Colonic mucosa (tissue), 4 donors: Measurements from ENCODE around the gene C17orf50. TPM values are rescaled to one million over a fixed set of nuclear protein-coding genes. Genes with fewer than 3 reads are reported as not detected.

Experiments used
- DNase-seq: peaks from one replicate; pipeline ENCODE4 v3.0.0-alpha.2; 2020
- H3K27ac ChIP-seq: fragments of 200-600 bp; one replicate; pipeline ENCODE4 v1.8.0; 2021
- H3K27me3 ChIP-seq: fragments of 200-600 bp; one replicate; pipeline ENCODE4 v1.8.0; 2021
- H3K36me3 ChIP-seq: fragments of 200-600 bp; one replicate; pipeline ENCODE4 v1.8.0; 2021
- H3K4me1 ChIP-seq: fragments of 200-600 bp; one replicate; pipeline ENCODE4 v1.8.0; 2021; ENCODE audit warnings: mild to moderate bottlenecking
- H3K4me3 ChIP-seq: fragments of 200-600 bp; one replicate; pipeline ENCODE4 v1.8.0; 2021
- H3K9ac ChIP-seq, 2 donors: one replicate each; pipeline ENCODE4 v1.7.0; 2013; ENCODE audit warnings: control low read depth in 2 of 2, low read depth in 2 of 2, low read length in 2 of 2
- H3K9me3 ChIP-seq: fragments of 200-600 bp; one replicate; pipeline ENCODE4 v1.8.0; 2021
- CTCF ChIP-seq: fragments of 200-600 bp; IDR thresholded peaks from one replicate; pipeline ENCODE4 v1.8.0; 2022; ENCODE audit warnings: antibody characterized with exemption, mild to moderate bottlenecking
- intact Hi-C: fragments of 100-400 bp; cut with DNase I; formaldehyde crosslinking; loops from one replicate; pipeline ENCODE4 v1.14.1; 2022
- total RNA-seq, 2 donors: library from RNA; stranded (reverse); fragmentation: NEBNext Ultra II Directional in 1 of 2; extraction: Animal tissue kit (Norgen Biotek cat#: 25700) in 1 of 2; gene quantifications; one replicate each; pipeline ENCODE4 v1.2.1, GENCODE V29; 2021
- donor health status: healthy.
- donor health status: DM: no; HTN: no; CAD: no.
- donor health status: DM: no; HTN: no; CAD: no.

C17orf50 gene
- total RNA-seq, 2 donors from 2014 or later = not detected

GRCh38 chr17:35730400-35731005, 30.2 kb upstream of the C17orf50 start:
- H3K4me3 ChIP-seq = no peak overlapping the region
- no peak for TF ChIP-seq CTCF

GRCh38 chr17:35731239-35731916, 29.3 kb upstream of the C17orf50 start, which contains the start of gene RASL10B:
Gene RASL10B, plus strand, starts transcription at chr17:35731639. Its CDS starts 3,546 bp downstream, at chr17:35735185.
- Histone ChIP-seq H3K36me3 (no peaks in the 10 kb centered on the region), H3K4me3 (peak within 1 kb of the TSS; percentile 41), H3K4me1 (no peaks in the 10 kb centered on the region), H3K27ac (no peak within 1 kb of the TSS), H3K9ac (peak within 1 kb of the TSS; percentile 1 to 30), H3K27me3 (no peaks in the 10 kb centered on the region), H3K9me3 (no peaks in the 10 kb centered on the region)
- DNase-seq = no peak
- intact Hi-C loops = no loop called here
- TF ChIP-seq CTCF = no peak

More at GRCh38 chr17:35730400-35731005, 30.2 kb upstream of the C17orf50 start:
- Histone ChIP-seq H3K9me3 (no peaks in the 10 kb centered on the region), H3K27me3 (no peaks in the 10 kb centered on the region), H3K4me1 (no peaks in the 10 kb centered on the region), H3K36me3 (no peaks in the 10 kb centered on the region), H3K27ac (no peak overlapping the region), H3K9ac (no peak overlapping the region)
- DNase-seq = no peak
- intact Hi-C loops = no loop called here

GRCh38 chr17:35731917-35732805, 28.5 kb upstream of the C17orf50 start:
- Histone ChIP-seq H3K27ac (no peak overlapping the region), H3K36me3 (no peaks in the 10 kb centered on the region), H3K4me3 (peak overlapping the region; percentile 41), H3K27me3 (no peaks in the 10 kb centered on the region), H3K9me3 (no peaks in the 10 kb centered on the region), H3K4me1 (no peaks in the 10 kb centered on the region), H3K9ac (peak overlapping the region in 1 of 2 donors; percentile 20)
- intact Hi-C loops = no loop called here
- DNase-seq = no peak
- no peak for TF ChIP-seq CTCF

- Histone ChIP-seq H3K9me3 (no peaks in the 10 kb centered on the region), H3K27ac (no peak overlapping the region), H3K36me3 (no peaks in the 10 kb centered on the region), H3K4me3 (no peak overlapping the region), H3K9ac (no peak overlapping the region), H3K27me3 (no peaks in the 10 kb centered on the region), H3K4me1 (no peaks in the 10 kb centered on the region)
- no peak for DNase-seq
- no peak for TF ChIP-seq CTCF
- intact Hi-C loops = no loop called here
Observed at GRCh38 chr17:35732806-35733136, 27.9 kb upstream of the C17orf50 start.

GRCh38 chr17:35733366-35733765, 27.3 kb upstream of the C17orf50 start:
- Histone ChIP-seq H3K9me3 (no peaks in the 10 kb centered on the region), H3K4me3 (no peak overlapping the region), H3K9ac (no peak overlapping the region), H3K27ac (no peak overlapping the region), H3K36me3 (no peaks in the 10 kb centered on the region), H3K27me3 (no peaks in the 10 kb centered on the region), H3K4me1 (no peaks in the 10 kb centered on the region)
- intact Hi-C loops = no loop called here
- no peak for TF ChIP-seq CTCF
- DNase-seq = no peak
